ENCODE data around the gene TNFRSF12A.

- TF ChIP-seq SMC3 (IDR thresholded peaks at IDR 0.05; ENCODE audit: low read depth, low read length): no peak
- TF ChIP-seq RFX5 (IDR thresholded peaks at IDR 0.05; ENCODE audit: low read depth, low read length): no peak
- TF ChIP-seq, protein P1, sequence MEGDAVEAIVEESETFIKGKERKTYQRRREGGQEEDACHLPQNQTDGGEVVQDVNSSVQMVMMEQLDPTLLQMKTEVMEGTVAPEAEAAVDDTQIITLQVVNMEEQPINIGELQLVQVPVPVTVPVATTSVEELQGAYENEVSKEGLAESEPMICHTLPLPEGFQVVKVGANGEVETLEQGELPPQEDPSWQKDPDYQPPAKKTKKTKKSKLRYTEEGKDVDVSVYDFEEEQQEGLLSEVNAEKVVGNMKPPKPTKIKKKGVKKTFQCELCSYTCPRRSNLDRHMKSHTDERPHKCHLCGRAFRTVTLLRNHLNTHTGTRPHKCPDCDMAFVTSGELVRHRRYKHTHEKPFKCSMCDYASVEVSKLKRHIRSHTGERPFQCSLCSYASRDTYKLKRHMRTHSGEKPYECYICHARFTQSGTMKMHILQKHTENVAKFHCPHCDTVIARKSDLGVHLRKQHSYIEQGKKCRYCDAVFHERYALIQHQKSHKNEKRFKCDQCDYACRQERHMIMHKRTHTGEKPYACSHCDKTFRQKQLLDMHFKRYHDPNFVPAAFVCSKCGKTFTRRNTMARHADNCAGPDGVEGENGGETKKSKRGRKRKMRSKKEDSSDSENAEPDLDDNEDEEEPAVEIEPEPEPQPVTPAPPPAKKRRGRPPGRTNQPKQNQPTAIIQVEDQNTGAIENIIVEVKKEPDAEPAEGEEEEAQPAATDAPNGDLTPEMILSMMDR (conservative IDR thresholded peaks at IDR 0.05; ENCODE audit: low read depth, low read length): no peak
- TF ChIP-seq USF2 (IDR thresholded peaks at IDR 0.05; ENCODE audit: low read depth, low read length): no peak
- TF ChIP-seq CEBPB (IDR thresholded peaks at IDR 0.05; ENCODE audit: low read depth, low read length): no peak
- no peak for TF ChIP-seq POLR2A (IDR thresholded peaks at IDR 0.05; ENCODE audit: low read depth, low read length)
- TF ChIP-seq, protein P2, sequence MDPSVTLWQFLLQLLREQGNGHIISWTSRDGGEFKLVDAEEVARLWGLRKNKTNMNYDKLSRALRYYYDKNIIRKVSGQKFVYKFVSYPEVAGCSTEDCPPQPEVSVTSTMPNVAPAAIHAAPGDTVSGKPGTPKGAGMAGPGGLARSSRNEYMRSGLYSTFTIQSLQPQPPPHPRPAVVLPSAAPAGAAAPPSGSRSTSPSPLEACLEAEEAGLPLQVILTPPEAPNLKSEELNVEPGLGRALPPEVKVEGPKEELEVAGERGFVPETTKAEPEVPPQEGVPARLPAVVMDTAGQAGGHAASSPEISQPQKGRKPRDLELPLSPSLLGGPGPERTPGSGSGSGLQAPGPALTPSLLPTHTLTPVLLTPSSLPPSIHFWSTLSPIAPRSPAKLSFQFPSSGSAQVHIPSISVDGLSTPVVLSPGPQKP (IDR thresholded peaks at IDR 0.05; ENCODE audit: borderline replicate concordance, low read depth, low read length): no peak
- TF ChIP-seq RAD21 (IDR thresholded peaks at IDR 0.05; ENCODE audit: low read length): no peak
- TF ChIP-seq CHD1 (IDR thresholded peaks at IDR 0.05; ENCODE audit: low read depth, low read length): no peak
Measured at GRCh38 chr16:3050487-3050886, 30.3 kb downstream of the TNFRSF12A start.

Measured in IMR-90 (cell line).